ENCODE measurements around the gene EP300. TPM values are rescaled to one million over a fixed set of nuclear protein-coding genes. Genes with fewer than 3 reads are reported as not detected.
"Not testable (repeated sequence)": the region's sequence is repeated elsewhere in the genome, so short reads cannot be mapped to it uniquely, and the experiment has no call there.

EP300 gene
- 69.2 and 85.8 TPM in 2 replicates for total RNA-seq

DNA sequence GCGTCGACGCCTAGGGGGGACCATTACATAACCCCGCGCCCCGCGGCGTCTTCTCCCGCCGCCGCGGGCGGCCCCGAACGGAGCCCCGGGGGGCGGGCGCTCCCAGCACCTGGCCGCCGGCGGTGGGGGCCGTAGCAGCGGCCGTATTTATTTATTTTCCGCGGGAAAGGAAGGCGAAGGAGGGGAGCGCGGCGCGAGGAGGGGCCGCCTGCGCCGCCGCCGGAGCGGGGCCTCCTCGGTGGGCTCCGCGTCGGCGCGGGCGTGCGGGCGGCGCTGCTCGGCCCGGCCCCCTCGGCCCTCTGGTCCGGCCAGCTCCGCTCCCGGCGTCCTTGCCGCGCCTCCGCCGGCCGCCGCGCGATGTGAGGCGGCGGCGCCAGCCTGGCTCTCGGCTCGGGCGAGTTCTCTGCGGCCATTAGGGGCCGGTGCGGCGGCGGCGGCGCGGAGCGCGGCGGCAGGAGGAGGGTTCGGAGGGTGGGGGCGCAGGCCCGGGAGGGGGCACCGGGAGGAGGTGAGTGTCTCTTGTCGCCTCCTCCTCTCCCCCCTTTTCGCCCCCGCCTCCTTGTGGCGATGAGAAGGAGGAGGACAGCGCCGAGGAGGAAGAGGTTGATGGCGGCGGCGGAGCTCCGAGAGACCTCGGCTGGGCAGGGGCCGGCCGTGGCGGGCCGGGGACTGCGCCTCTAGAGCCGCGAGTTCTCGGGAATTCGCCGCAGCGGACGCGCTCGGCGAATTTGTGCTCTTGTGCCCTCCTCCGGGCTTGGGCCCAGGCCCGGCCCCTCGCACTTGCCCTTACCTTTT lies at the start of gene EP300:
TSS of gene EP300 (plus strand) at position 570 of the 795 bp plus-strand sequence. CDS start 413 bp downstream, outside the sequence.
- DNase-seq (ENCODE audit: low spot score), result peak; percentile 81
- Mint-ChIP-seq H3K4me3 (peak within 1 kb of the TSS; percentile 100), H3K9me3 (no peaks in the 10 kb centered on the region), H3K27ac (peak within 1 kb of the TSS; percentile 100), H3K36me3 (ENCODE audit: low read depth) (peaks cover 16% of the 10 kb centered on the region), H3K27me3 (ENCODE audit: insufficient read depth) (peaks cover 2% of the 10 kb centered on the region), H3K4me1 (ENCODE audit: low read depth) (peaks cover 39% of the 10 kb centered on the region)
- intact Hi-C loops (cut with micrococcal nuclease), result loop anchor here (2.0 to 5.0 kb wide), 2 partner anchors 210 to 559 kb away; partner anchors contain the start of gene ZC3H7B

DNA sequence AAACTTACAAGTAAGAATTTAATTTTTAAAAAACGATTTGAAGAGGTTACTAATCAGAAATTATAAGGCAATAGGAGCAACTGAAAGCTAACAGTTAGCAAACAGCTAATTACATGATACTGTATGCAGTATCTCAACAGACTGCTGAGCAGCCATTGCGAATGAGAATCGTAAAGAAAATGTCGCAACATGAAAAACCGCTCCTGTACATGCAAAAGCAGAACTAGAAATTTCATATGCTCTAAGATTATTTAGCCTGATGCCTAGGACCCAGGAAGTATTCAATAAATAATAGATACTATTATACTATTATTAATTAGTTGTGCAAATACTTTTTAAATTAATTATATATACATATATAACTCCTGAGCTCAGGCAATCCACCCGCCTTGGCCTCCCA lies 48.7 kb upstream of the EP300 start:
- Mint-ChIP-seq H3K9me3 (no peaks in the 10 kb centered on the region), H3K27me3 (ENCODE audit: insufficient read depth) (peaks cover 6% of the 10 kb centered on the region), H3K4me1 (ENCODE audit: low read depth) (no peaks in the 10 kb centered on the region), H3K4me3 (no peak overlapping the region), H3K36me3 (ENCODE audit: low read depth) (no peaks in the 10 kb centered on the region), H3K27ac (no peak overlapping the region)
- intact Hi-C loops (cut with micrococcal nuclease), result no loop called here
- DNase-seq (ENCODE audit: low spot score), result no peak

DNA sequence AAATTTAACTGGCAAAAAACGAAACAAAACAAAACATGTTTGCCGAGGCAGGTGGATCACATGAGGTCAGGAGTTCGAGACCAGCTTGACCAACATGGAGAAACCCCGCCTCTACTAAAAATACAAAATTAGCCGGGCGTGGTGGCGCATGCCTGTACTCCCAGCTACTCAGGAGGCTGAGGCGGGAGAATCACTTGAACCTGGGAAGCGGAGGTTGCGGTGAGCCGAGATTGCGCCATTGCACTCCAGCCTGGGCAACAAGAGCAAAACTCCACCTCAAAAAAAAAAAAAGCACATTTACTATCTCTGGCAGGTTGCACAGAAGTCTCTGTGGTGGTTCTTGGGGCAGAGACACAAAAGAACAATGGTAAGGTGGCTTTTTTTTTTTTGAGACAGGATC lies 46.8 kb upstream of the EP300 start:
- H3K36me3 Mint-ChIP-seq (ENCODE audit: low read depth); DNase-seq (ENCODE audit: low spot score); H3K27me3 Mint-ChIP-seq (ENCODE audit: insufficient read depth); H3K27ac Mint-ChIP-seq; H3K9me3 Mint-ChIP-seq; H3K4me3 Mint-ChIP-seq; intact Hi-C loops (cut with micrococcal nuclease); H3K4me1 Mint-ChIP-seq (ENCODE audit: low read depth): not testable (repeated sequence)

DNA sequence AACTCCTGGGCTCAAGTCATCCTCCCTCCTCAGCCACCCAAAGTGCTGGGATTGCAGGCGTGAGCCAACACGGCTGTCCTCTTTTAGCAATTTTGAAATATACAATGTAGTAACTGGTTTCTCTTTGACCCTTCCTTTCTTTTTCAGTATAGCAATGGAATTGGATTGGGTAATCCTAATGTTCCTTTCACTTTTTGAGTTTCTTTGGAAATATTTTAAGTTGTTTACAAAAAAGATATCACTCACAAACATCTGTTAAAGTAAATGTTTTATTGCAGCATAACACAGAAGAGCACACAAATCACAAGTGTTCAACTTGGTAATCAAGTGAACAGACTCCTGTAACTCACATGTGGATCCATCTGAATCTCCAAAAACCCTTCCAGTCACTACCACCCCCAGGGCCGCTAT lies 44.6 kb upstream of the EP300 start:
- intact Hi-C loops (cut with micrococcal nuclease), result no loop called here
- Mint-ChIP-seq H3K9me3 (no peaks in the 10 kb centered on the region), H3K27me3 (ENCODE audit: insufficient read depth) (peaks cover 2% of the 10 kb centered on the region), H3K36me3 (ENCODE audit: low read depth) (no peaks in the 10 kb centered on the region), H3K4me1 (ENCODE audit: low read depth) (no peaks in the 10 kb centered on the region), H3K27ac (no peak overlapping the region), H3K4me3 (no peak overlapping the region)
- no peak for DNase-seq (ENCODE audit: low spot score)

DNA sequence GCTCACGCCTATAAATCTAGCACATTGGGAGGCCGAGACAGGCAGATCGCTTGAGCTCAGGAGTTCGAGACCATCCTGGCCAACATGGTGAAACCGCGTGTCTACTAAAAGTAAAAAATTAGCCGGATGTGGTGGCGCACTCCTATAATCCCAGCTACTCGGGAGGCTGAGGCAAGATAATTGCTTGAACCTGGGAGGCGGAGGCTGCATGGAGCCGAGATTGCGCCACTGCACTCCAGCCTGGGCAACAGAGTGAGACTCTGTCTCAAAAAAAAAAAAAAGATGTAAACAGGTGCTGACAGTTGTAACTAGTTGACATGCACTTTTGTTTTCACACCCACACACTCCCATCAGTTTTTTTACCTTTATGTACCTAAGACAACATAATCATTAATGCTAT lies 44.0 kb upstream of the EP300 start:
- H3K36me3 Mint-ChIP-seq (ENCODE audit: low read depth); DNase-seq (ENCODE audit: low spot score); H3K9me3 Mint-ChIP-seq; H3K27me3 Mint-ChIP-seq (ENCODE audit: insufficient read depth); H3K27ac Mint-ChIP-seq; H3K4me1 Mint-ChIP-seq (ENCODE audit: low read depth); H3K4me3 Mint-ChIP-seq; intact Hi-C loops (cut with micrococcal nuclease): not testable (repeated sequence)

DNA sequence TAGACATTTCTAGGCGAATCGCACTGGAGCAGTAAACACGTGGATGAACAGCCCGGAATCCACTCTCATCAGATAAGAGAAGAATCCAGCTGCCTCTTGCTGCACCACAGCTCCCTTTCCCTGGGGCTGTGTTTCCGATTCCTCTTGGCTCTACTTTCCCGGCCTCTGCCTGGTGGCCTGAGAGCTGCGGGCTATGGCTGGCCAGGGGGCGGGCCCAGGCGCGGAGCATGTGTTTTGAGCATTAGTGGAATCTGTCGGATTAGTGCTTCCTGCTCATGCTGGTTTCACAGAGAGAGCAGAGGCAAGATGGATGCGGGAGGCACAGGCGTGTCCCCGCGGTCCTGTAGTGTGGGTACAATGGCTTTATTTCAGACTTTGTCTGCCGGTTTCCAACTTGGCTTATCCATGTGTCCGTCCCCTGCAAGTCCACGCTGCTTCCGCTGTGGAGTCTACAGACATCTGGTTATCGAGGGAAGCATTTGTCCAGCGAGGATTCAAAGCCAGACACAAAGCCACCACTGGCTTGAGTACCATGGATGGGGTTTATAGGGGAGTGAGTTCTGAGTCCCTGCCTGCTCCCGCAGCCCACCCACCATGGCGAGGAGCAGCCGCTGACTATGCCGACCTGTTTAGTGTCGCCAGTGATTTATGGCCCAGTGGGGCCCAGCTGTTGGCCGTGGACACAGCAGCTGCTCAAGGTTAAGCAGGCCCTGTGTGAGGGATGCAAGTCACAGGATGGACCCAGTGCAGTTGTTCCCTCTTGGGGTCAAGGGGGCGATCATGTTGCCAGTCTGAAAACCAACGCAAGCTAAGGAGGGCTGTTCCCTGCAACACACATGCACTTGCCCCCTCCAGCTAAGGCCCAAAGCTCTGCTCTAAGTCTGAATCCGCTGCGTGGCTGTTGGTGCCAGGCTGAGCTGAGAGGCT lies 43.3 kb upstream of the EP300 start:
- no peaks in the 10 kb centered on the region for H3K9me3 Mint-ChIP-seq
- no peak overlapping the region for H3K27ac Mint-ChIP-seq
- H3K27me3 Mint-ChIP-seq (ENCODE audit: insufficient read depth), result peaks cover 2% of the 10 kb centered on the region
- no peaks in the 10 kb centered on the region for H3K36me3 Mint-ChIP-seq (ENCODE audit: low read depth)
- no peak overlapping the region for H3K4me3 Mint-ChIP-seq
- peaks cover 7% of the 10 kb centered on the region for H3K4me1 Mint-ChIP-seq (ENCODE audit: low read depth)
- no peak for DNase-seq (ENCODE audit: low spot score)
- intact Hi-C loops (cut with micrococcal nuclease), result no loop called here

DNA sequence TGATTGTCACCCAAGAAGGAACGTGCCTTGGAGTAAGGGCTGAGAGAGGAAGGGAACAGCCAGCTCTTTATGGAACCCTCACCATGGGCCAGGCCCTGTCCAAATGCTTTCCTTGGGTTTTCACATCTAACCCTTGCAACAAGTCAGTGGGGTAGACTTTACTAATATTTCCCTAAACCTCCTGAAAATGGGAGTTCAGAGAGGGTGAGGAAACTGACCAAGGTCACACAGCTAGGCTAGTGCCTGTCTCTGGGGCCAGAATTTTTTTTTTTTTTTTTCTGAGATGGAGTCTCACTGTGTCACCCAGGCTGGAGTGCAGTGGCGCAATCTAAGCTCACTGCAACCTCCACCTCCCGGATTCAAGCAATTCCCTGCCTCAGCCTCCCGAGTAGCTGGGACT lies 42.6 kb upstream of the EP300 start:
- H3K36me3 Mint-ChIP-seq (ENCODE audit: low read depth); DNase-seq (ENCODE audit: low spot score); intact Hi-C loops (cut with micrococcal nuclease); H3K4me1 Mint-ChIP-seq (ENCODE audit: low read depth); H3K27me3 Mint-ChIP-seq (ENCODE audit: insufficient read depth); H3K9me3 Mint-ChIP-seq; H3K4me3 Mint-ChIP-seq; H3K27ac Mint-ChIP-seq: not testable (repeated sequence)

DNA sequence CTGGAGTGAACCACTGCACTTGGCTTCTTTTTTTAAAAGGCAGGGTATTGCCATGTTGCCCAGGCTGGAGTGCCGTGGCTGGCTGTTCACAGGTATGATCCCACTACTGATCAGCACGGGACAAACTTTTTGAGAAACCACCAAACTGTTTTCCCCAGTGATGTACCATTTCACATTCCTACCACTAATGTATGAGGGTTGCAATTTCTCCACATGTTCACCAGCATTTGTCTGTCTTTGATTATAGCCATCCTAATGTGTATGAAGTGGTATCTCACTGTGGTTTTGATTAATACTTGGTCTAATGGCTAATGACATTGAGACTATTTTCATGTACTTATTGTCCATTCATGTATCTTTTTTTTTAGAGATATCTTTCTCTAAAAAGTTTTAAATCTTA lies 41.5 kb upstream of the EP300 start:
- intact Hi-C loops (cut with micrococcal nuclease), result no loop called here
- no peak overlapping the region for H3K27ac Mint-ChIP-seq

DNA sequence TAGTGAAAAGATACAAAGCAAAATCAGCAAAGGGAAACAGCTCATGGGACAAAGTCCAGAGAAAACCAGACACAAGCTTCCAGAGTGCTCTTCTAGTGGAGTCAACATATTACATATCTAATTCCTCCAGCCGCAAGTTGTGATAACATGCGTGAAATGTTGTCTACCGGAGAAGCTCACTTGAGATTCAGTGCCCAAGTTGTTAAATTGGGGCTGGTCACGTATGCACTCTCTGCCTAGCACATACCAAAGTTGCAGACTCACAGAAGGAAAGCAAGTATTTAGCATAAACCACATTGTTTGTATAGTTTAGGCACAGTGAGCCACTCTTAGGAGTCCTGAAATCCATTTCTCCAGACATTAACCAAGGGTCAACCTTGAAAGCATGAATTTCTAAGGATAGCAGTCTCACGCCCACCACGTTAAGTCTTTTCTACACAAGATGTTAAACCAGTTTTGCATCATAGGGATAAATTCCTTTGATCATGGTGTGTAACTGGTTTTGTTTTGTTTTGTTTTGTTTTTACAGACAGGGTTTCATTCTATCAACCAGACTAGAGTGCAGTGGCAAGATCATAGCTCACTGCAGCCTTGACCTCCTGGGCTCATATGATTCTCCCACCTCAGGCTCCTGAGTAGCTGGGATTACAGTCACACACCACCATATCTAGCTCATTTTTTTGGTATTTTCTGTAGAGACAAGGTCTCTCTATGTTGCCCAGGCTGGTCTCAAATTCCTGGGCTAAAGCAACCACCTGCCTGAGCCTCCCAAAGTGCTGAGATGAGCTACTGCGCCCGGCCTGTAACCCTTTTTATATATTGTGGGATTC lies 39.5 kb upstream of the EP300 start:
- H3K27ac Mint-ChIP-seq, result no peak overlapping the region
- H3K4me3 Mint-ChIP-seq, result no peak overlapping the region
- H3K27me3 Mint-ChIP-seq (ENCODE audit: insufficient read depth), result no peaks in the 10 kb centered on the region
- H3K36me3 Mint-ChIP-seq (ENCODE audit: low read depth), result no peaks in the 10 kb centered on the region
- H3K4me1 Mint-ChIP-seq (ENCODE audit: low read depth), result peaks cover 7% of the 10 kb centered on the region
- no peak for DNase-seq (ENCODE audit: low spot score)
- no peaks in the 10 kb centered on the region for H3K9me3 Mint-ChIP-seq
- intact Hi-C loops (cut with micrococcal nuclease), result no loop called here

More for the DNA sequence above, 41.5 kb upstream of the EP300 start:
- DNase-seq (ENCODE audit: low spot score), result no peak
- H3K9me3 Mint-ChIP-seq, result no peaks in the 10 kb centered on the region
- H3K4me3 Mint-ChIP-seq, result no peak overlapping the region
- H3K27me3 Mint-ChIP-seq (ENCODE audit: insufficient read depth), result peaks cover 2% of the 10 kb centered on the region
- H3K36me3 Mint-ChIP-seq (ENCODE audit: low read depth), result no peaks in the 10 kb centered on the region
- peaks cover 7% of the 10 kb centered on the region for H3K4me1 Mint-ChIP-seq (ENCODE audit: low read depth)

DNA sequence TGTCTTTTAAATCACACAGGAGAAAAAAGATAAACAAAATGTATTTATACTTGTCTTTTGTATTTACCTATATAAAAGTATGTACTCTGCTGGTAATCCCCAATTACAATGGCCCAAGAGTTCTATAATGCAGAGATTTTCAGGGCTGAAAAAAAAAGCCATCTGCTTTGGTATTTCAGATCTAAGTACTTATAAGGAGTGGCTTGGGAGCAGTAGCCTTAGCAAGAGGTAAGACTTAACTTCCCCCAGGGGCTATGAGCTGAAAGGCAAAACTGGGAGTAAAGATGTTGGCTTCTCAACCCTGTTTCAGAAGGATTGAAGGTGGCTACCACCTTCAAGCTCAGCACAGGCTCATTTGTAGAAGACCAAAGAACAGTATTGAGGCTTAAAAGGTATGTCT lies 35.3 kb upstream of the EP300 start:
- Mint-ChIP-seq H3K9me3 (no peaks in the 10 kb centered on the region), H3K4me1 (ENCODE audit: low read depth) (peaks cover 7% of the 10 kb centered on the region), H3K27ac (no peak overlapping the region), H3K4me3 (no peak overlapping the region), H3K27me3 (ENCODE audit: insufficient read depth) (no peaks in the 10 kb centered on the region), H3K36me3 (ENCODE audit: low read depth) (no peaks in the 10 kb centered on the region)
- intact Hi-C loops (cut with micrococcal nuclease), result no loop called here
- DNase-seq (ENCODE audit: low spot score), result no peak

DNA sequence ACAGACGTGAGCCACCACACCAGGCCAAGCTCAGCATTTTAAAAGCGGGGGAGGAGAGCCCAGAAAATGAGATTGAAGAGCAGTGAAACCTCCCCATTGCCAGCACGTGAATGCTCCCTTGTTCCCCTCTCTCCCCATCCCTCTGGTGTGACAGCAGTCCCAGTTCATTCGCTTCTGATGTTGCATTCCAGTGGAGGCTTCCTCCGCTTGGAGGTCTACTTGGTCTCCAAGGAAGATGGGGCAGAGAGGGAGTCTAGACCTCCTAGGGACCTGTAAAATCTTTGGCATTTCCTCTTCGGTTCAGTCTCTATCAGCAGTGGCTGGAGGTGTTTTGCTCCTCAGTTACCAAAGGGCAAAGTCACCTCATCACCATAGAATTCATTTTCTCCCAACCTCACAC lies 30.2 kb upstream of the EP300 start:
- Mint-ChIP-seq H3K4me1 (ENCODE audit: low read depth) (no peaks in the 10 kb centered on the region), H3K4me3 (no peak overlapping the region), H3K36me3 (ENCODE audit: low read depth) (no peaks in the 10 kb centered on the region), H3K27ac (no peak overlapping the region), H3K9me3 (no peaks in the 10 kb centered on the region), H3K27me3 (ENCODE audit: insufficient read depth) (no peaks in the 10 kb centered on the region)
- intact Hi-C loops (cut with micrococcal nuclease), result no loop called here
- DNase-seq (ENCODE audit: low spot score), result no peak

DNA sequence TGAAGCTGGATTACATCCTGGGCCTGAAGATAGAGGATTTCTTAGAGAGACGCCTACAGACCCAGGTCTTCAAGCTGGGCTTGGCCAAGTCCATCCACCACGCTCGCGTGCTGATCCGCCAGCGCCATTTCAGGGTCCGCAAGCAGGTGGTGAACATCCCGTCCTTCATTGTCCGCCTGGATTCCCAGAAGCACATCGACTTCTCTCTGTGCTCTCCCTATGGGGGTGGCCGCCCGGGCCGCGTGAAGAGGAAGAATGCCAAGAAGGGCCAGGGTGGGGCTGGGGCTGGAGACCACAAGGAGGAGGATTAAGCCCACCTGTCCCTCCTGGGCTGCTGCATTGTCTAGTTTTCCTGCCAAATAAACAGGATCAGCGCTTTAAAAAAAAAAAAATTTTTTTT lies 28.1 kb upstream of the EP300 start:
- H3K36me3 Mint-ChIP-seq (ENCODE audit: low read depth); H3K9me3 Mint-ChIP-seq; H3K4me1 Mint-ChIP-seq (ENCODE audit: low read depth); DNase-seq (ENCODE audit: low spot score); H3K4me3 Mint-ChIP-seq; H3K27ac Mint-ChIP-seq; H3K27me3 Mint-ChIP-seq (ENCODE audit: insufficient read depth); intact Hi-C loops (cut with micrococcal nuclease): not testable (repeated sequence)

Measured in activated T-helper 1 cell treated with anti-CD3 and anti-CD28 coated beads, Interleukin-12 subunit alpha, Interleukin-12 subunit beta, Interleukin-2, Interleukin-4 antibody, amounts not matched to agents 30 ng/mL and 10 ng/mL and 1 ng/mL, durations not matched to agents 14 hours and 24 hours and 36 hours (primary cell).